Tibial nerve (tissue), 4 donors: ENCODE measurements around the gene DISP3. TPM values are rescaled to one million over a fixed set of nuclear protein-coding genes. Genes with fewer than 3 reads are reported as not detected.

Source experiments
- DNase-seq, 2 donors: peaks; one replicate each; pipeline ENCODE4 v3.0.0-alpha.2; 2019; ENCODE audit warnings: low spot score in 2 of 2
- H3K27ac ChIP-seq, 4 donors: fragments of 200-600 bp; sonication (generic) in 3 of 4; one replicate each; pipeline ENCODE4 v1.5.1; 2017 to 2019; ENCODE audit warnings: mild to moderate bottlenecking in 1 of 4
- H3K27me3 ChIP-seq, 2 donors: fragments of 200-600 bp; sonication (generic) in 1 of 2; one replicate each; pipeline versions ENCODE4 v1.5.1 to v1.6.0; 2017 to 2019
- H3K36me3 ChIP-seq, 3 donors: fragments of 200-600 bp; sonication (generic); one replicate each; pipeline ENCODE4 v1.5.1; 2018 to 2019
- H3K4me1 ChIP-seq, 4 donors: fragments of 200-600 bp; sonication (generic) in 3 of 4; one replicate each; pipeline ENCODE4 v1.5.1; 2017 to 2019
- H3K4me3 ChIP-seq, 4 donors: fragments of 200-600 bp; sonication (generic) in 3 of 4; one replicate each; pipeline ENCODE4 v1.5.1; 2017 to 2019; ENCODE audit warnings: mild to moderate bottlenecking in 1 of 4, moderate library complexity in 1 of 4
- H3K9me3 ChIP-seq, 4 donors: fragments of 200-600 bp; sonication (generic) in 3 of 4; one replicate each; pipeline ENCODE4 v1.5.1; 2017 to 2019
- CTCF ChIP-seq, 5 experiments: fragments of 200-600 bp in 3 of 5; fragments of 450-650 bp in 2 of 5; sonication (generic) in 3 of 5; IDR thresholded peaks; one replicate each; pipeline ENCODE4 v1.5.1; 2016 to 2019; ENCODE audit warnings: antibody characterized with exemption in 5 of 5, mild to moderate bottlenecking in 3 of 5, moderate library complexity in 2 of 5
- EP300 ChIP-seq, 2 donors: sonication (generic); formaldehyde crosslinking; IDR thresholded peaks; one replicate each; pipeline ENCODE4 v1.6.1; 2017; ENCODE audit warnings: antibody characterized with exemption in 2 of 2, mild to moderate bottlenecking in 1 of 2
- POLR2A ChIP-seq, 2 donors: fragments of 450-650 bp; IDR thresholded peaks; one replicate each; pipeline ENCODE4 v1.6.1; 2017; ENCODE audit warnings: antibody characterized with exemption in 2 of 2, mild to moderate bottlenecking in 2 of 2, moderate library complexity in 2 of 2
- WGBS, 2 donors: methylation state at CpG; one replicate each; pipeline ENCODE4 v1.1.5; 2018; 5-methylcytosine and 5-hydroxymethylcytosine counted together
- total RNA-seq, 4 donors: library from RNA; depleted of rRNA; stranded (reverse); fragments of >200 nt; gene quantifications; one replicate each; pipeline ENCODE4 v1.1.0, GENCODE V29; 2016

DISP3 gene
- total RNA-seq, 4 donors from 2014 or later: 0.59 TPM; not detected in 3

DNA sequence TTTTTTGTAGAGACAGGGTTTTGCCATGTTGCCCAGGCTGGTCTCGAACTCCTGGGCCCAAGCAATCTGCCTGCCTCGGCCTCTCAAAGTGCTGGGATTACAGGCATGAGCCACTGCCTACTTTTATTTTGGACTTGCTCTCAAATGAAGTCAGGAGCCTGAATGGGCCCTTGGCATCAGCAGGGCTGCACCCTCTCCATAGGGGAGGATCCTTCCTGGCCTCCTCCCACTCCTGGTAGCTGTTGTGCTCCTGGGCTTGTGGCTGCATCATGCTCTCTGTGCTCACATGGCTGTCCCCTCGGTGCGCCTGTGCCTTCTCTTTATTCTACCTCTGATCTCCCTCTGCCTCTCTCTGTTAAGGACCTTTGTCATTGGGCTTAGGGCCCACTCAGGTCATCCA lies 46.4 kb upstream of the DISP3 start:
- Histone ChIP-seq H3K27ac (no peak overlapping the region), H3K4me3 (no peak overlapping the region), H3K9me3 (no peaks in the 10 kb centered on the region), H3K4me1 (no peaks in the 10 kb centered on the region), H3K36me3 (no peaks in the 10 kb centered on the region), H3K27me3 (peaks cover 0 to 8% of the 10 kb centered on the region in 2 donors)
- DNase-seq: no peak
- WGBS, 2 donors: 77% methylated on average over 4 of the region's 4 CpGs
- TF ChIP-seq POLR2A (IDR thresholded peaks at IDR 0.05) (no peak), EP300 (IDR thresholded peaks at IDR 0.05) (no peak), CTCF (IDR thresholded peaks at IDR 0.05) (no peak)

GRCh38 chr1:11434501-11434900 lies 44.5 kb upstream of the DISP3 start:
- WGBS, 2 donors: 51 to 55% methylated on average over 2 to 4 of the region's 5 CpGs
- no peaks in the 10 kb centered on the region for H3K36me3 ChIP-seq
- no peak for TF ChIP-seq CTCF (IDR thresholded peaks at IDR 0.05)
- H3K9me3 ChIP-seq: no peaks in the 10 kb centered on the region
- H3K27ac ChIP-seq: no peak overlapping the region
- peaks cover 0 to 21% of the 10 kb centered on the region in 2 donors for H3K27me3 ChIP-seq
- no peak for DNase-seq
- no peaks in the 10 kb centered on the region for H3K4me1 ChIP-seq
- H3K4me3 ChIP-seq: no peak overlapping the region

DNA sequence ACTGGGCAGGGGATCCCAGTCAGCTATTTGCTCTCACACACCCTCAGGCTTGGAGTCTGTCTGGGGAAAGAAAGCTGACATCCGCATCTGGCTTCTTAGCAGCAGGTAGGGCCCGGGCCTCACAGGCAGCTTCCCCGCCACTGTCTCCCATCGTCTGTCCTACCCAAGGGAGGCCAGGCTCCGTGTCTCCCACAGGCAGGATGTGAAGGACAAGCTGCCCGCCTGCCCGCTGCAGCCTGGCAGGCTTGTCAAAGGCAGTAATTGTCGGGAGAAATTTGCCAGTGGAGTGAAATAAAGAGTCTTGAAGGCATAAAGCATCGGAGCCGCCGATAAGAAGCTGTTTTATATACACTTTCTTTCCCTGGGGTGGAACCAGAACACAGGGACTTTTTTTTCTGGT lies 44.0 kb upstream of the DISP3 start:
- no peak for DNase-seq
- Histone ChIP-seq H3K9me3 (no peaks in the 10 kb centered on the region), H3K36me3 (no peaks in the 10 kb centered on the region), H3K27ac (no peak overlapping the region), H3K27me3 (peaks cover 0 to 24% of the 10 kb centered on the region in 2 donors), H3K4me3 (no peak overlapping the region), H3K4me1 (no peaks in the 10 kb centered on the region)
- TF ChIP-seq POLR2A (IDR thresholded peaks at IDR 0.05) (no peak), EP300 (IDR thresholded peaks at IDR 0.05) (no peak), CTCF (IDR thresholded peaks at IDR 0.05) (no peak)
- 65 to 71% methylated on average over 10 to 11 of the region's 11 CpGs for WGBS, 2 donors

GRCh38 chr1:11438996-11439395 lies 40.0 kb upstream of the DISP3 start:
- DNase-seq: no peak
- H3K27me3 ChIP-seq: peaks cover 0 to 33% of the 10 kb centered on the region in 2 donors
- TF ChIP-seq EP300 (IDR thresholded peaks at IDR 0.05): no peak
- TF ChIP-seq POLR2A (IDR thresholded peaks at IDR 0.05): no peak
- TF ChIP-seq CTCF (IDR thresholded peaks at IDR 0.05): no peak
- WGBS, 2 donors: 44 to 49% methylated on average over 7 of the region's 7 CpGs
- no peak overlapping the region for H3K27ac ChIP-seq
- no peak overlapping the region for H3K4me3 ChIP-seq
- H3K9me3 ChIP-seq: no peaks in the 10 kb centered on the region
- H3K36me3 ChIP-seq: no peaks in the 10 kb centered on the region
- no peaks in the 10 kb centered on the region for H3K4me1 ChIP-seq

DNA sequence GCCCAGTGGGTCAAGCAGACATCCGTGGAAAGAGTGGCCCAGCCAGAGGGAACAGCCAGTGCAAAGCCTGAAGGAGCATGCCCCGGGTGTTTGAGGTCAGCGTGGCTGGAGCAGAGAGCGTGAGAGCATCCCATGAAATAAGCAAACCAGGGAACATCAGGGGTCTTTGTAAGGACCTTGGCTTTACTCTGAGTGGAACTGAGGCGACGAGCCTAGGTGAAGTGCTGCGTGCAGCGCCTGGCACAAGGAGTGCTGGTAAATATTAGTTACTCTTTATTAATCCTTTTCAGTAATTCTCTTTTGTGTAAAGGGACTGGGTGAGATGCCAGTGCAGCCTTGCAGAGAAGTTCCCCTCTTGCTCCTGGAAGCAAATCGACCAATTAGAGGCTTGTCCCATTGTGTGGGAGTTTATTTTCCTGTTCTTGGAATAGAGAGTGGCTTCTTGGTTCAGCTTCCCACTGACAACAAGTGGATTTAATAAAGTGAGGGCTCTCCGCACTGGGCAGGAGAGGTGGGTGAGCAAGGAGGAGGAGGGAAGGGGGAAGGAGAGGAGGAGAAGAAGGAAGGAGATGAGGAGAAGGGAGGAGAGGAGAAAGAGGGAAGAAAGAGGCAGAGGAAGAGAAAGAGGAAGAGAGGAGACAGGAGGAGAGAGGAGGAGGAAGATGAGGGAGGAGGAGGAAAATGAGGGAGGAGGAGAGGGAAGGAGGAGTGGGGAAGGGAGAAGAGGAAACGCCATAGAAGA lies 37.6 kb upstream of the DISP3 start:
- Histone ChIP-seq H3K4me1 (no peaks in the 10 kb centered on the region), H3K4me3 (no peak overlapping the region), H3K27me3 (peaks cover 0 to 43% of the 10 kb centered on the region in 2 donors), H3K9me3 (no peaks in the 10 kb centered on the region), H3K27ac (no peak overlapping the region), H3K36me3 (no peaks in the 10 kb centered on the region)
- no peak for DNase-seq
- WGBS, 2 donors: 58 to 59% methylated on average over 11 of the region's 11 CpGs
- TF ChIP-seq POLR2A (IDR thresholded peaks at IDR 0.05) (no peak), CTCF (IDR thresholded peaks at IDR 0.05) (no peak), EP300 (IDR thresholded peaks at IDR 0.05) (no peak)
